AG09309 (cell line): ENCODE measurements around the gene GPR179.
"Not testable (repeated sequence)": the region's sequence is repeated elsewhere in the genome, so short reads cannot be mapped to it uniquely, and the experiment has no call there.

ENCODE experiments used
- DNase-seq: peaks from one replicate; pipeline ENCODE4 v3.0.0-alpha.2; 2010; ENCODE audit warnings: low read depth
- H3K4me3 ChIP-seq: 2 replicates; pipeline ENCODE4 v1.5.1; 2011; ENCODE audit warnings: mild to moderate bottlenecking, low read depth, low read length, moderate library complexity; ENCODE audit not compliant: control insufficient read depth
- CTCF ChIP-seq: IDR thresholded peaks from 2 replicates; pipeline ENCODE4 v1.5.1; 2011; ENCODE audit warnings: mild to moderate bottlenecking, low read depth, low read length, inconsistent platforms; ENCODE audit not compliant: insufficient read depth, control insufficient read depth; ENCODE audit errors: missing control alignments

GPR179 gene

GRCh38 chr17:38288217-38288827, 55.4 kb downstream of the GPR179 start:
- H3K4me3 ChIP-seq = not testable (repeated sequence)
- TF ChIP-seq CTCF = peak; percentile 35

GRCh38 chr17:38286501-38287091, 57.2 kb downstream of the GPR179 start:
- not testable (repeated sequence) for H3K4me3 ChIP-seq
- peak; percentile 27 for DNase-seq

More at GRCh38 chr17:38288217-38288827, 55.4 kb downstream of the GPR179 start:
- not testable (repeated sequence) for DNase-seq

- not testable (repeated sequence) for DNase-seq, H3K4me3 ChIP-seq
Observed at GRCh38 chr17:38285994-38286393, 57.8 kb downstream of the GPR179 start.
